GM13976 (cell line): Measurements from ENCODE around the gene MIER3.

Experiments
- DNase-seq: peaks from one replicate; pipeline ENCODE4 v3.0.0; 2012; ENCODE audit warnings: low spot score
- CTCF ChIP-seq: IDR thresholded peaks from 2 replicates; pipeline ENCODE4 v1.5.1; 2012; ENCODE audit warnings: borderline replicate concordance, mild to moderate bottlenecking; ENCODE audit not compliant: insufficient read depth; ENCODE audit errors: extremely low read depth, missing control alignments, control extremely low read depth
- in situ Hi-C: fragments of 300-500 bp; cut with MboI; formaldehyde crosslinking; loops from one replicate; pipeline ENCODE4 v1.12.0; 2022; ENCODE audit warnings: low sequenced_read_pairs, mixed read lengths, inconsistent platforms; ENCODE audit not compliant: unreplicated experiment

MIER3 gene

DNA sequence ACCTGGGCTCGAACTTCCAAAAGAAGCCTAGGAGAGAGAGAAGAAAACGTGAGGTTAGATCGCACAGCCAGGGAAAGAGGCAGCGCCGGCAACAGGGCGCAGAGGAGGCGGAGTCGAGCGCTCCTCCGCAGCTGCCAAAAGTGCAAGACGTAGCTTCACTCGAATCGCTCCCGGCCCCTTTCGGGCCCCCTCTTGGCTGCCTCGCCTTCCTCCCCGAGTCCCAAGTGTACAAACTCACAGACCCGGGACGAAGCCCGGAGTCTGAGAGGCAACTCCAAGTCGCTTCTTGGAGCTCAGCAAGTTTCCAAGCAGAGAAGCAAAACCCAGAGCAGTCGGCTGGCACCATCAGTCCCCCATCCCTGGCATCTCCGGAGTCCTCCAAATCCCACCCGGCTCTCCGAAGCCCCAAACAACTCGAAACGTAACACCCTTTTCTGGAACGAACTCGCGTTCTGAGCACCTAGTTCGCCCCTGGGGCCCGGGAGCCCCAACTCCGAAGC is 1.2 kb downstream of the MIER3 start:
- in situ Hi-C loops = no loop called here
- peak; percentile 72 for DNase-seq
- TF ChIP-seq CTCF = no peak

- no peak for DNase-seq
- no peak for TF ChIP-seq CTCF
- in situ Hi-C loops = no loop called here
These were observed 4.9 kb downstream of the MIER3 start for GRCh38 chr5:56947052-56947451.

DNA sequence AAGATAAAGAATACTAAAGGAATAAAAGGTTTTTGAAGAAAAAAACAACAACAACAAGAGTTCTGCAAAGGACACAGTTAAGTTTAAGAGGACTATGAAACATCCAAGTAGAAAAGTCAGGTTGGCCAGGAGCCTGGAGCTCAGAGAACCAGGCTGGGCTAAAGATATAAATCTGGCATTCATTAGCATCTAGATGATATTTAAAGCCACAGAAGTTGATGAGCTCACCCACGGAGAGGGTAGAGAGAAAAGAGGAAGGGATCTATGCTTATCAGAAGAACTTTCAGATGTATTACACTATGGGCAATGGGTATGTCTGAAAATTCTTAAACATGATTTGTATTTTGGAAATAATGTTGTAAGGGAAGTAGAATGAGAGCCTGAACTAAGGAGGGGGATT is 9.9 kb downstream of the MIER3 start:
- no peak for DNase-seq
- TF ChIP-seq CTCF = no peak
- in situ Hi-C loops = no loop called here

GRCh38 chr5:56938858-56939257 is 13.1 kb downstream of the MIER3 start:
- no peak for DNase-seq
- in situ Hi-C loops = no loop called here
- TF ChIP-seq CTCF = no peak

GRCh38 chr5:56934325-56934724 is 17.6 kb downstream of the MIER3 start:
- in situ Hi-C loops = no loop called here
- no peak for TF ChIP-seq CTCF
- no peak for DNase-seq

- DNase-seq = no peak
- in situ Hi-C loops = no loop called here
- no peak for TF ChIP-seq CTCF
These were observed 29.0 kb downstream of the MIER3 start for GRCh38 chr5:56922922-56923321.
